NK-92 (cell line): Measurements from ENCODE around the gene BLVRB.
A peak's percentile ranks its signal among the peaks of the same experiment; 100 is the strongest.
"Not testable (repeated sequence)": the region's sequence is repeated elsewhere in the genome, so short reads cannot be mapped to it uniquely, and the experiment has no call there.

Source experiments
- DNase-seq: peaks from one replicate; lab custom pipeline; 2025; ENCODE audit not compliant: unreplicated experiment; lab: John Stamatoyannopoulos, UW

BLVRB gene

GRCh38 chr19:40452016-40452415 is 13.5 kb downstream of the BLVRB start:
- DNase-seq = no peak

- DNase-seq = no peak
Observed at GRCh38 chr19:40450664-40451063, 14.9 kb downstream of the BLVRB start.

- no peak for DNase-seq
Observed at GRCh38 chr19:40449506-40449905, 16.0 kb downstream of the BLVRB start.

- no peak for DNase-seq
Observed at GRCh38 chr19:40446263-40446784, 19.2 kb downstream of the BLVRB start.

- no peak for DNase-seq
Observed at GRCh38 chr19:40445780-40446262, 19.7 kb downstream of the BLVRB start.

GRCh38 chr19:40444825-40445312 is 20.7 kb downstream of the BLVRB start:
- no peak for DNase-seq

GRCh38 chr19:40444000-40444824 is 21.3 kb downstream of the BLVRB start, which contains the start of gene SERTAD3:
SERTAD3 (minus strand) TSS chr19:40444335; CDS start chr19:40442080, 2,255 bp downstream.
- peak; percentile 81 for DNase-seq

- peak; percentile 94 for DNase-seq
Observed at GRCh38 chr19:40443131-40443999, 22.2 kb downstream of the BLVRB start.

GRCh38 chr19:40442328-40443130 is 23.0 kb downstream of the BLVRB start:
- DNase-seq = no peak

- no peak for DNase-seq
Observed at GRCh38 chr19:40441719-40442253, 23.8 kb downstream of the BLVRB start.

GRCh38 chr19:40438284-40438683 is 27.3 kb downstream of the BLVRB start:
- DNase-seq = no peak

- no peak for DNase-seq
Observed at GRCh38 chr19:40433391-40434216, 31.9 kb downstream of the BLVRB start.

- DNase-seq = not testable (repeated sequence)
Observed at GRCh38 chr19:40432760-40433159, 32.8 kb downstream of the BLVRB start.

- no peak for DNase-seq
Observed at GRCh38 chr19:40431698-40432097, 33.8 kb downstream of the BLVRB start.

- not testable (repeated sequence) for DNase-seq
Observed at GRCh38 chr19:40430242-40430641, 35.3 kb downstream of the BLVRB start.

GRCh38 chr19:40428197-40428596 is 37.3 kb downstream of the BLVRB start:
- DNase-seq = not testable (repeated sequence)

- DNase-seq = peak; percentile 98
Observed at GRCh38 chr19:40425450-40426287, 39.9 kb downstream of the BLVRB start, which contains the start of gene SERTAD1. SERTAD1 (minus strand) TSS chr19:40425992; CDS start chr19:40423546, 2,446 bp downstream.
